ENCODE data around the gene LSR. TPM values are rescaled to one million over a fixed set of nuclear protein-coding genes. Genes with fewer than 3 reads are reported as not detected.

The LSR gene
- total RNA-seq, 1 donor from 2014 or later = 11.3 TPM

DNA sequence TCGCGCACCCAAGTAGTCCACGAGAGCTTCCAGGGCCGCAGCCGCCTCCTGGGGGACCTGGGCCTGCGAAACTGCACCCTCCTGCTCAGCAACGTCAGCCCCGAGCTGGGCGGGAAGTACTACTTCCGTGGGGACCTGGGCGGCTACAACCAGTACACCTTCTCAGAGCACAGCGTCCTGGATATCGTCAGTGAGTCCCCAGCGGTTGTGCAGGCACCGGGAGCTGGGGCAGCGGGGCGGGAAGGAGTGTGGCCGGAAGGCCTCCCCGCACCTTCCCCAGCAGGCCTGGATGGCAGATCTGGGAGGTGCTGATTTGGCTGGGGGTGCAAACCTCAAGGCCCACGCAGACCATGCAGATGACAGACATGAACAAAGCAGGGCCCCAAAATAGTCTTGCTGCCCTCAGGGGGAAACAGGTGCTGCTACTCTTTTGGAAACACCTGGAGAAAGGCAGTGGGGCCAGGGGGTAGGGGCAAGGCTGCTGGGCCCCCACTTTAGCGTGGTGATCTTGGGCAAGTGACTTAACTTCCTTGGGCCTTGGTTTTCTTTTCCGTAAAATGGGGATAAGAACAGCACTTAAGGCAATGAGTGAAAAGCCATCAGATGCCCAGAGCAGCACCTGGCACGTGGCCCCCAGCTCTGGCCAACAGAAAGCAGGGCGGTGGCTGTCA lies 47.1 kb downstream of the LSR start:
- Histone ChIP-seq H3K36me3 (ENCODE audit: control insufficient read depth, insufficient read depth, low read length) (no peaks in the 10 kb centered on the region), H3K27me3 (ENCODE audit: control insufficient read depth, insufficient read depth, low read length) (no peaks in the 10 kb centered on the region), H3K4me3 (ENCODE audit: low read depth, low read length) (no peak overlapping the region)
- TF ChIP-seq, protein P1, sequence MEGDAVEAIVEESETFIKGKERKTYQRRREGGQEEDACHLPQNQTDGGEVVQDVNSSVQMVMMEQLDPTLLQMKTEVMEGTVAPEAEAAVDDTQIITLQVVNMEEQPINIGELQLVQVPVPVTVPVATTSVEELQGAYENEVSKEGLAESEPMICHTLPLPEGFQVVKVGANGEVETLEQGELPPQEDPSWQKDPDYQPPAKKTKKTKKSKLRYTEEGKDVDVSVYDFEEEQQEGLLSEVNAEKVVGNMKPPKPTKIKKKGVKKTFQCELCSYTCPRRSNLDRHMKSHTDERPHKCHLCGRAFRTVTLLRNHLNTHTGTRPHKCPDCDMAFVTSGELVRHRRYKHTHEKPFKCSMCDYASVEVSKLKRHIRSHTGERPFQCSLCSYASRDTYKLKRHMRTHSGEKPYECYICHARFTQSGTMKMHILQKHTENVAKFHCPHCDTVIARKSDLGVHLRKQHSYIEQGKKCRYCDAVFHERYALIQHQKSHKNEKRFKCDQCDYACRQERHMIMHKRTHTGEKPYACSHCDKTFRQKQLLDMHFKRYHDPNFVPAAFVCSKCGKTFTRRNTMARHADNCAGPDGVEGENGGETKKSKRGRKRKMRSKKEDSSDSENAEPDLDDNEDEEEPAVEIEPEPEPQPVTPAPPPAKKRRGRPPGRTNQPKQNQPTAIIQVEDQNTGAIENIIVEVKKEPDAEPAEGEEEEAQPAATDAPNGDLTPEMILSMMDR (IDR thresholded peaks at IDR 0.05; ENCODE audit: insufficient read depth, low read length, severe bottlenecking) = no peak
- no peak for DNase-seq (ENCODE audit: low read depth)
- FAIRE-seq = no peak

DNA sequence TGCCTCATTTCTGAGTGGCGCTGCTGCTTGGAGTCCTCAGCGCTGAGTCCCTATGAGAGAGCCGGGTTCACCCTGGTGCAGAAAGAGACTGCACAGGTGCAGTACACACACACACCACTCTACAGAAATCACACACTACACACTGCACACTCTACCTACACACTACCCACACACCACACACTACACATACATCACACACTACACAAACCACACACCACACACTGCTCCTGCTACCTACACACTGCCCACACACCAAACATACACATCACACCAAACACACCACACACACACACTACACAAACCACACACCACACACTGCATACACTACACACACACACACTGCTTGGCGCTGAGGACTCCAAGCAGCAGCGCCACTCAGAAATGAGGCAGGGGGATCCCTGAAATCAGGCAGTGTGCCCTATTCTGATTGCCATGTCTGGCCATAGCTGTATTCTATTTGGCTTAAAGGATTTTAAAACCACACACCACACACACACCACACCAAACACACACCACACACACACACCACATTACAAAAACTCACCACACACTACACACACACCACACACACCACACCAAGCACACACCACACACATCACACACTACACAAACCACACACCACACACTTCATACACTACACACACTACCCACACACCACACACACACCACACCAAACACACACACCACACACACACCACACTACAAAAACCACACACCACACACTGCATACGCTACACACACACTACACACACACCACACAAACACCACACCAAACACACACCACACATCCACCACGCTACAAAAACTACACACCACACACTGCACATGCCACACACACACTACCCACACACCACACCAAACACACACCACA lies 48.1 kb downstream of the LSR start:
- no peak for DNase-seq (ENCODE audit: low read depth)
- Histone ChIP-seq H3K36me3 (ENCODE audit: control insufficient read depth, insufficient read depth, low read length) (no peaks in the 10 kb centered on the region), H3K27me3 (ENCODE audit: control insufficient read depth, insufficient read depth, low read length) (no peaks in the 10 kb centered on the region), H3K4me3 (ENCODE audit: low read depth, low read length) (no peak overlapping the region)
- TF ChIP-seq, protein P1 (IDR thresholded peaks at IDR 0.05; ENCODE audit: insufficient read depth, low read length, severe bottlenecking) = no peak
- peak; percentile 97 for FAIRE-seq

DNA sequence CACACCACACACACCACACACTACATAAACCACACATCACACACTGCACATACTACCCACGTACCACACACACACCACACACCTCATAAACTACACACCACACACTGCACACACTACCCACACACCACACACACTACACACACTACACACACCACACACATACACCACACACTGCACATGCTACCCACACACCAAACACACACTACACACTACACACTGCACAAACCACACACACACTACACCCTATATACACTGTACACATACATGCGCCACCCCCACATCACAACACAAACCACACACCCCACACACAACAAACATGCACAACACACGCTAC lies 48.7 kb downstream of the LSR start:
- TF ChIP-seq, protein P1 (IDR thresholded peaks at IDR 0.05; ENCODE audit: insufficient read depth, low read length, severe bottlenecking) = no peak
- no peak for FAIRE-seq
- Histone ChIP-seq H3K27me3 (ENCODE audit: control insufficient read depth, insufficient read depth, low read length) (no peaks in the 10 kb centered on the region), H3K4me3 (ENCODE audit: low read depth, low read length) (no peak overlapping the region), H3K36me3 (ENCODE audit: control insufficient read depth, insufficient read depth, low read length) (no peaks in the 10 kb centered on the region)
- no peak for DNase-seq (ENCODE audit: low read depth)

DNA sequence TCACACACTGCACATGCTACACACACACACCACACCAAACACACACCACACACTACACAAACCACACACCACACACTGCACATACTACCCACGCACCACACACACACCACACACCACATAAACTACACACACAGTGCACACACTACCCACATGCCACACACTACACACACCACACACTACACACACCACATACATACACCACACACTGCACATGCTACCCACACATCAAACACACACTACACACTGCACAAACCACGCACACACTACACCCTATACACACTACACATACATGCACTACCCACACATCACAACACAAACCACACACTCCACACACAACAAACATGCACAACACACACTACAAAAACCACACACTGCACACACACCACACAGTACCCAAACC lies 49.1 kb downstream of the LSR start:
- TF ChIP-seq, protein P1 (IDR thresholded peaks at IDR 0.05; ENCODE audit: insufficient read depth, low read length, severe bottlenecking) = no peak
- H3K27me3 ChIP-seq (ENCODE audit: control insufficient read depth, insufficient read depth, low read length) = no peaks in the 10 kb centered on the region
- no peak for FAIRE-seq

DNA sequence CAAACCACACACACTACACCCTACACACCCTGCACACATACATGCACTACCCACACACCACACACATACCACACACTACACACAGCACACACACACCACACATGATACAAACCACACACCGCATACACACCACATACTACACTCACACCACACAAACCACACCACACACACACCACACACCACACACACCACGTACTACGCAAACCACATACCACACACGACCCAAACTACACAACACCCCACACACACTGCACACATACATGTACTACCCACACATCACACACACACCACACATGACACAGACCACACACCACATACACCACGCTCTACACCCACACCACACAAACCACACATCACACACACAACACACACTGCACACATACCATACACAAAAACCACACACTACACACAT lies 49.8 kb downstream of the LSR start:
- no peaks in the 10 kb centered on the region for H3K27me3 ChIP-seq (ENCODE audit: control insufficient read depth, insufficient read depth, low read length)
- DNase-seq (ENCODE audit: low read depth) = no peak
- H3K4me3 ChIP-seq (ENCODE audit: low read depth, low read length) = no peak overlapping the region
- no peaks in the 10 kb centered on the region for H3K36me3 ChIP-seq (ENCODE audit: control insufficient read depth, insufficient read depth, low read length)
- TF ChIP-seq, protein P1 (IDR thresholded peaks at IDR 0.05; ENCODE audit: insufficient read depth, low read length, severe bottlenecking) = no peak
- no peak for FAIRE-seq

More for the DNA sequence above, 49.1 kb downstream of the LSR start:
- Histone ChIP-seq H3K4me3 (ENCODE audit: low read depth, low read length) (no peak overlapping the region), H3K36me3 (ENCODE audit: control insufficient read depth, insufficient read depth, low read length) (no peaks in the 10 kb centered on the region)
- no peak for DNase-seq (ENCODE audit: low read depth)
